Hepatocyte (in vitro differentiated cells): ENCODE data around the gene TDRD10. TPM values are rescaled to one million over a fixed set of nuclear protein-coding genes. Genes with fewer than 3 reads are reported as not detected.
A peak's percentile ranks its signal among the peaks of the same experiment; 100 is the strongest.
"Not testable (repeated sequence)": the region's sequence is repeated elsewhere in the genome, so short reads cannot be mapped to it uniquely, and the experiment has no call there.

Experiments used
- DNase-seq: peaks from one replicate; pipeline ENCODE4 v3.0.0-alpha.2; 2016; ENCODE audit warnings: low spot score
- H2AFZ ChIP-seq: fragments of 200-600 bp; sonication (generic); 2 replicates; pipeline ENCODE4 v1.6.0; 2016; ENCODE audit warnings: antibody characterized with exemption, mild to moderate bottlenecking
- H3K27ac ChIP-seq: fragments of 200-600 bp; sonication (generic); 2 replicates; pipeline ENCODE4 v1.5.1; 2016; ENCODE audit warnings: mild to moderate bottlenecking
- H3K27me3 ChIP-seq: fragments of 200-600 bp; sonication (generic); 2 replicates; pipeline ENCODE4 v1.6.1; 2016
- H3K36me3 ChIP-seq: fragments of 200-600 bp; sonication (generic); replicated peaks from 2 replicates; pipeline ENCODE4 v1.5.1; 2016; ENCODE audit warnings: low read depth; ENCODE audit not compliant: insufficient read depth
- H3K4me1 ChIP-seq: fragments of 200-600 bp; sonication (generic); 2 replicates; pipeline ENCODE4 v1.5.1; 2016; ENCODE audit warnings: mild to moderate bottlenecking, moderate library complexity; ENCODE audit not compliant: insufficient read depth
- H3K4me2 ChIP-seq: fragments of 200-600 bp; sonication (generic); 2 replicates; pipeline ENCODE4 v1.6.0; 2016
- H3K4me3 ChIP-seq: fragments of 200-600 bp; sonication (generic); 2 replicates; pipeline ENCODE4 v1.5.1; 2016; ENCODE audit warnings: mild to moderate bottlenecking
- H3K79me2 ChIP-seq: fragments of 200-600 bp; sonication (generic); 2 replicates; pipeline ENCODE4 v1.6.0; 2017; ENCODE audit warnings: mild to moderate bottlenecking
- H3K9me2 ChIP-seq: fragments of 200-600 bp; sonication (generic); replicated peaks from 2 replicates; pipeline ENCODE4 v1.6.0; 2017; ENCODE audit warnings: mild to moderate bottlenecking; ENCODE audit not compliant: insufficient read depth
- H3K9me3 ChIP-seq: fragments of 200-600 bp; sonication (generic); 2 replicates; pipeline ENCODE4 v1.5.1; 2016; ENCODE audit warnings: low read depth, mild to moderate bottlenecking
- H4K20me1 ChIP-seq: fragments of 200-600 bp; sonication (generic); 2 replicates; pipeline ENCODE4 v1.6.0; 2016; ENCODE audit warnings: mild to moderate bottlenecking; ENCODE audit not compliant: insufficient read depth, poor library complexity, severe bottlenecking
- CTCF ChIP-seq: fragments of 200-600 bp; sonication (generic); IDR thresholded peaks from 2 replicates; pipeline ENCODE4 v1.5.1; 2016; ENCODE audit warnings: antibody characterized with exemption, mild to moderate bottlenecking; ENCODE audit not compliant: poor library complexity
- EZH2 ChIP-seq: fragments of 200-600 bp; sonication (generic); IDR thresholded peaks from 2 replicates; pipeline ENCODE4 v1.6.1; 2016; ENCODE audit warnings: antibody characterized with exemption, mild to moderate bottlenecking, borderline replicate concordance
- EZH2phosphoT487 ChIP-seq: fragments of 200-600 bp; sonication (generic); IDR thresholded peaks from one replicate; pipeline ENCODE4 v1.6.1; 2018; ENCODE audit warnings: antibody characterized with exemption, mild to moderate bottlenecking, low read depth, moderate library complexity; ENCODE audit not compliant: unreplicated experiment, severe bottlenecking
- WGBS: methylation state at CpG from one replicate; pipeline ENCODE4 v1.1.6; 2016; ENCODE audit warnings: low lambda C conversion rate; ENCODE audit errors: missing lambda C conversion rate; 5-methylcytosine and 5-hydroxymethylcytosine counted together
- polyA plus RNA-seq: library from polyadenylated mRNA; unstranded; fragments of >200 nt; fragmentation: Nextera tagmentation; extraction: Ambion mirVana; gene quantifications from 2 replicates; pipeline ENCODE4 v1.2.1, GENCODE V29; 2016
- total RNA-seq: library from RNA; depleted of rRNA; stranded (reverse); fragments of >200 nt; gene quantifications from 2 replicates; pipeline ENCODE4 v1.2.3, GENCODE V29; 2014

TDRD10 gene
- total and polyA plus RNA-seq, 2 experiments from 2014 or later, result 0.20 TPM; not detected in 1

DNA sequence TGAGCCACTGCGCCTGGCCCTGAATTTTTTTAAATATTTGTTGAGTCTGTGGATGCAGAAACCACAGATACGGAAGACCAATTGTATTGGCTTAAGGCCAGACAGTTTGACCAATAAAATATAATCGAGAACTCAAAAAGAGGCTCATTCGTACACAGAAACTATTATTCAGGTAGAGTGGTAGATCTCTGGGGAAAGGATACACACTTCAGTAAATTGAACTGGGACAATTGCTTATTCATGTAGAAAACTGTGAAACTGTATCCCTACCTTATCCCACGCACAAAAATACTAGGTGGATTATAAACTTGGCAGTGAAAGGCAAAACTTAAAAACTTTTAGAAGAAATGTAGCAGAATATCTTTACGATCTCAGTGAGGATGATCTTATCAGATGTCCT, 25.2 kb downstream of the TDRD10 start:
- WGBS, result 72% methylated on average over 6 of the region's 6 CpGs
- no peaks in the 10 kb centered on the region for H3K4me1 ChIP-seq
- H3K79me2 ChIP-seq, result no peaks in the 10 kb centered on the region
- no peak overlapping the region for H2AFZ ChIP-seq
- no peaks in the 10 kb centered on the region for H4K20me1 ChIP-seq
- TF ChIP-seq EZH2phosphoT487 (no peak), EZH2 (no peak), CTCF (no peak)
- H3K4me3 ChIP-seq, result no peak overlapping the region
- H3K27ac ChIP-seq, result no peak overlapping the region
- no peak for DNase-seq
- no peaks in the 10 kb centered on the region for H3K36me3 ChIP-seq
- H3K9me2 ChIP-seq, result no peaks in the 10 kb centered on the region
- no peaks in the 10 kb centered on the region for H3K9me3 ChIP-seq
- H3K4me2 ChIP-seq, result no peak overlapping the region
- no peaks in the 10 kb centered on the region for H3K27me3 ChIP-seq

DNA sequence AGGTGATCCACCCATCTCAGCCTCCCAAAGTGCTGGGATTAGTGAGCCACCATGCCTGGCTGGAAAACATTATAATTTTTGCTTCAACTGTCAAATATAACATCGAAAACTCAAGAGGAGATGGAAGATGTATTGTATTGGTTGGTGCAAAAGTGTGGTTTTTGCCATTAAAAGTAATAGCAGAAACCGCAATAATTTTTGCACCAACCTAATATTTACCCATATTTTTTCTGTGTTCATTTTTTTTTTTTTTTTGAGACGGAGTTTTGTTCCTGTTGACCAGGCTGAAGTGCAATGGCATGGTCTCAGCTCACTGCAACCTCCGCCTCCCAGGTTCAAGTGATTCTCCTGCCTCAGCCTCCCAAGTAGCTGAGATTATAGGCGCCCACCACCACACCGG, 27.3 kb downstream of the TDRD10 start:
- H3K4me1 ChIP-seq, result no peaks in the 10 kb centered on the region
- H3K79me2 ChIP-seq, result no peaks in the 10 kb centered on the region
- H4K20me1 ChIP-seq, result no peaks in the 10 kb centered on the region
- 96% methylated on average over 6 of the region's 6 CpGs for WGBS
- no peak for DNase-seq
- no peaks in the 10 kb centered on the region for H3K27me3 ChIP-seq
- no peaks in the 10 kb centered on the region for H3K9me2 ChIP-seq
- H3K36me3 ChIP-seq, result no peaks in the 10 kb centered on the region
- no peaks in the 10 kb centered on the region for H3K9me3 ChIP-seq
- TF ChIP-seq EZH2, result no peak
- TF ChIP-seq EZH2phosphoT487, result no peak
- TF ChIP-seq CTCF, result no peak
- H3K4me2 ChIP-seq, result no peak overlapping the region
- no peak overlapping the region for H3K27ac ChIP-seq
- no peak overlapping the region for H3K4me3 ChIP-seq
- no peak overlapping the region for H2AFZ ChIP-seq

GRCh38 chr1:154531950-154532349, 29.9 kb downstream of the TDRD10 start:
- H3K9me3 ChIP-seq, result not testable (repeated sequence)
- WGBS, result 98% methylated on average over 13 of the region's 13 CpGs

DNA sequence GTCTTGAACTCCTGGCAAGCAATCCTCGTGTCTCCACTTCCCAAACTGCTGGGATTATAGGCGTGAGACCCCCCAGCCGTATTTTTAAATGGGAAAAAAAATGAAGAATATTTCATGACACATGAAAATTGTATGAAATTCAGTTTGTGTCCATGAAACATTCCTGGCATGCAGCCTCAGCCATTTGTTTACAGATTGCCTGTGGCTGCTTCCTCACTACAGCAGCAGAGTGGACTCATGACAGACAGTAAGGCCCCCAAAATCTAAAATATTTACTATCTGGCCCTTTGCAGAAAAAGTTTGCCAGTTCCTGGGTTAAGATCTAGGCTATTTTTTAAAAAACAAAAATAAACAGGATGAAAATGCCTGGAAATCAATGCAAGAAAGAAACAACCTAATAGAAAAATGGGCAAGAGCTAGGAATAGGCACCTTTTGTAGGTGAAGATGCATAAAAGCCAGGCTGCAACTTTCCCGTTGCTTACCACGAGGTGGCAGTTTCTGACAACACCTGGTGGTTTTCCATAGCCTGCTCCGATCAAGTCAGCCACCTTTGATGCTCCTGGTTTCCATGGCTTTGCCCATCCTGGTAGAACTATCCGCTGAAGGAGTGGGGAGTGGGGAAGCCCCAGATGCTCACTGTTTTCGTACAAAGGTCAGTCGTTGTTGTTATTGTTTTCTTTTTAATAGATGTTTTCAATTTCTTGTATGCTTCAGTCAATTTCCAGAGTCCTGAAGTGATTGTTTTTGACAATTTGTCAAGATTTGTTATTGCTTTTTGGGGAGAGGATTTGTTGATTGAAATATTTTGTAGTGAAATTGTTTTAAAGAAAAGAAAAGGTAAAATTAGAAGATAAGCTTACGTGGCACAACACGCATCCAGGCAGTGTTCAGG, 32.2 kb downstream of the TDRD10 start:
- TF ChIP-seq EZH2phosphoT487 (no peak), CTCF (peak; percentile 65), EZH2 (no peak)
- Histone ChIP-seq H3K4me1 (no peaks in the 10 kb centered on the region), H3K4me3 (no peak overlapping the region), H3K79me2 (no peaks in the 10 kb centered on the region), H3K27ac (no peak overlapping the region), H3K36me3 (no peaks in the 10 kb centered on the region), H3K9me2 (no peaks in the 10 kb centered on the region), H3K9me3 (no peaks in the 10 kb centered on the region), H2AFZ (no peak overlapping the region), H3K27me3 (peaks cover 9% of the 10 kb centered on the region), H3K4me2 (no peak overlapping the region), H4K20me1 (no peaks in the 10 kb centered on the region)
- WGBS, result 46% methylated on average over 11 of the region's 11 CpGs
- DNase-seq, result peak; percentile 76

More at GRCh38 chr1:154531950-154532349, 29.9 kb downstream of the TDRD10 start:
- not testable (repeated sequence) for H3K4me3 ChIP-seq, H3K79me2 ChIP-seq, DNase-seq, H3K36me3 ChIP-seq, H3K27me3 ChIP-seq, H3K4me2 ChIP-seq, H3K27ac ChIP-seq, H4K20me1 ChIP-seq, H2AFZ ChIP-seq, H3K9me2 ChIP-seq, H3K4me1 ChIP-seq
